Activated CD4-positive, CD25-positive, alpha-beta regulatory T cell treated with anti-CD3 and anti-CD28 coated beads, Interleukin-2, amount 50 U/mL, for 16 hours (primary cell): Measurements from ENCODE around the gene CD247.

Source experiments
- DNase-seq: peaks from one replicate; pipeline ENCODE4 v3.0.0-alpha.2; 2020; ENCODE audit warnings: low read depth, low spot score

Gene CD247

DNA sequence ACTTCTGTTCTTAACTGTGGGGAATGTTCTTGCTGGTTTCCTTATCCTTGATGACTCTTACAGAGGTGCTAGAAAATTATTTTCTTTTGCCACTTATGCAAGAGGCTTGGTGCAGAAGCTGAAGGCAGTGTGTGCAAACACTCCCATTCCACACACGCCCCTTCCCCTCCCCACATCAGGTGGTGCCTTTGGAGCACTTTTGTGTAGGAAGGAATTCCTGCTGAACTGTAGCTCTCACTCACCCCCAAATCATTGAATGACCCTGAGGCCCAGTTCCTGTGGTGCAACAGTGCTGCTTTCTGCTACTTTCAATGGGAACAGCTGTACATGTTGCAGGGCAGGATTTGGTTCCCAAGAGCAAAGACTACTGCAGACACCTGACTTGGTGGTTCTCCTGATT is 101.8 kb downstream of the CD247 start:
- DNase-seq: no peak

DNA sequence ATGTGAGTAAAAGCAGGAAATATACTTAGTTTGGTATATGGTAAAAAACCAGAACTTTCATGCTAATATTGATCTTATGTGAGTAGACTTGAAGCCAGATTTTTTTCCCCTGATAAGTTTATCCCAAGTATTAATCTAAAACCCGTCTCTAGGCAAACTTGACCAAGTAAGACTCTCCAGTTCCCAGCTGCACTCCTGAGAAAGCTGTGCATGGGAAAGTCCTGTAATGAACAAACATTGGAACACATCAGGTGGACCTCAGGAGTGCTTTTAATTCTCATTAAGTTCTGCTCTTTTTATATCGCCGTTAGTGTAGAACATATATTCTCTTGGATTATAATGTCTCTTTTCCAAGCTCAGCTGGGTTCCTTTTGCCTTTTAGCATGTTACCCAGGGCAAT is 105.0 kb downstream of the CD247 start:
- no peak for DNase-seq

DNA sequence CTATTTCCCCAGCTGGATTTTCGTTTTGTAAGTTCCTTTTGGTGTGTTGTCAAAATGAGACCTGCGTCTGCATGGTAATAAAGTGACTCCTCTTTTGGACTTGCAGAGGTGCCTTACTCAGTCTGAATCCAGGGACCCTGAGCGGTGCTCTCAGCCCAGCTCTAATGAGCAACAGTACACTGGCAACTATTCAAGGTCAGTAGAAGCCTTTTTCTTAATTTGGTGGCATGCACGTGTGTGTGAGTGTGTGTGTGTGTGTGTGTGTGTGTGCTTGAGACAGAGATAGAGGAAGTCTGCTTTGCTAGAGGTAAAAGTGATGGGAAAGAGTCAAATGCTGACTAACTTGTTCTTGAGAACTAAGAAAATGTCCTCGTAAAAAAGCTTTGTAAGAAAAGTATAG is 105.4 kb downstream of the CD247 start:
- DNase-seq: no peak

DNA sequence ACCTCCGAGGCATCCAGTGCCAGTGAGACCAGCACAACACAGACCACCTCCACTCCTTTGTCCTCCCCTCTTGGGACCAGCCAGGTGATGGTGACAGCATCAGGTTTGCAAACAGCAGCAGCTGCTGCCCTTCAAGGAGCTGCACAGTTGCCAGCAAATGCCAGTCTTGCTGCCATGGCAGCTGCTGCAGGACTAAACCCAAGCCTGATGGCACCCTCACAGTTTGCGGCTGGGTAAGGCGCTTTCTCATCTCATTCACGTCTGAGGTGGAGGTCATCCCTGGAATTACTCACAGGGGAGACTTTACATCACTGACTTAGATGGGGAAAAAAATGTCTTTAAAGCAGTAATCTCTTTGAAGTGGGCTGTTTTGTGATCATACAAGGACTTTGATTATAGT is 106.3 kb downstream of the CD247 start:
- no peak for DNase-seq

DNA sequence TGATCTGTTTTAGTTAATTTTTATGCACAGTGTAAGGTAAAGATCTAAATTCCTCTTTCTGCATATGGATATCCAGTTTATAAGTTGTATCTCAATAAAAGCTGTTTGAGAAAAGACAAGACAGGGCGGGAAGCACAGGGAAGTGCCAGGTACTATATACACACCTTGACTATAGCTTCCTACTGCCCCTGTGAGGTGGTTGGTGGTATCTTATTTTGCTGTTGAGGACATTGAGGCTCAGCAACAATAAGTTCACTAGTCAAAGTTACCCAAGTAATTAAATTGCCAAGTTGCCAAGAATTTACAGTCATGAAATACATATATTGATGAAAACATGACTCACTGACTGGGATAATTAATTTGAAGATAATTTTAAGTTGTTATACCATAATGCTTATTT is 109.1 kb downstream of the CD247 start:
- no peak for DNase-seq

DNA sequence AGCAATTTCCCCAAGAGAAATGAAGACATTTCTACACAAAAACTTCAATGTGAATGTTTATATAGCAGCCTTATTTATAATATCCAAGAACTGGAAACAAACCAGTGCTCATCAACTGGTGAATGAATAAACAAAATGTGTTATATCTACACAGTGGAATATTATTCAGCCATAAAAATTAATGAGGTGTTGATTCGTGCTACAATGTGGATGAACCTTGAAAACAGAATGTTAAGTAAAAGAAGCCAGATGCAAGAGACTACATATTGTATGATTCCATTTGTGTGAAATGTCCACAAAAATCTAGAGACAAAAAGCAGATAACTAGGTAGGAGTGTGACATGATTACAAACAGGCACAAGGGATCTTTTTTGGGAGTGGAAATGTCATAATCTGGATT is 110.0 kb downstream of the CD247 start:
- DNase-seq: no peak

DNA sequence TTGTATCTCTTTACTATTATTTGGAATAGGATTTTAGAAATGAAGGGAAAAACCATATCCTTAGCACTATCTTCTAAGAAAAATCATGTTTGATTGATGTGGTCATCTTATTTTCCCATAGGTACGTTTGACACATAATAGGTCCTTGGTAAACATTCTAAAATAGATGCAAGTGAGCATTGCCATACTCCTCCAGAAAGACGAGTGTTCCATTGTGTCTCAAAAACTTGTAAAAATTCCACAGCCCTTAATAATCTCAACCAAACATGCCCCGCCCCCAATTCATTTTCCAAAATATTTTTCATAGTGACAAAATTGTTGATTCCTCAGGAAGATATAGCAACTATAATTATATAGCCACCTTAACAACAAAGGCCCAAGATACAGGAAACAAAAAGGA is 113.4 kb downstream of the CD247 start:
- DNase-seq: no peak

GRCh38 chr1:167404161-167404888 is 114.0 kb downstream of the CD247 start:
- no peak for DNase-seq

GRCh38 chr1:167401260-167401873 is 117.0 kb downstream of the CD247 start:
- peak; percentile 5 for DNase-seq

DNA sequence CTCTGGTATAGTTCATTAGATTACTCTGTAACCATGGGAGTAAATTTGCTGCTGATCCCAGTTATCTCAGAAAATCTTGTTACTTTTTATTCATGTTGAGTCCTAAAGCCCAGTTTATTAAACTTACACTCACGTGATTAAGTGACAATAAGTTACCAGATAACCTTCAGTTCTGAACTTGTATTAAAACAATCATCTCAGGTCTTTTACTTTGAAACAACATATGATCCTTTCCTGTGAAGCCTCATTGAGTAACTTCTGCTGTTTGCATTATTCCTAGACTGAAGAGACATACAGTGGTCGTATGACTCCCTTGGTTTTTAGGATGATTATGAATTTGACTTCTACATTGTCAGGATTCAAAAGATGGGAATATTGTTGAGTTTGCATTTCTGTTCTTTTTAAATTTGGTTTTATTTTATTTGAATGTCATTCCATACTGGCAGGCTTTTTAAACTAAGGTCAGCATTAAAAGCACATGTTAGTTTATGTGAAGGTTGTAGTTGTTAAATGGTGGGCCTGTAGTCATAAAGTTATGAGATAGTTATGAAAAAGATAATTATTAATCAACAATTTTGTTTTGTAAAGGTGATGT is 117.9 kb downstream of the CD247 start:
- DNase-seq: no peak

GRCh38 chr1:167392200-167392696 is 126.1 kb downstream of the CD247 start:
- no peak for DNase-seq

GRCh38 chr1:167388976-167389375 is 129.4 kb downstream of the CD247 start:
- no peak for DNase-seq

GRCh38 chr1:167387251-167387910 is 130.9 kb downstream of the CD247 start:
- no peak for DNase-seq
